Thyroid gland (tissue), 4 donors: ENCODE data around the gene FKBP5. TPM values are rescaled to one million over a fixed set of nuclear protein-coding genes. Genes with fewer than 3 reads are reported as not detected.
"Not testable (repeated sequence)": the region's sequence is repeated elsewhere in the genome, so short reads cannot be mapped to it uniquely, and the experiment has no call there.

Source experiments
- DNase-seq, 2 donors: peaks; one replicate each; pipeline ENCODE4 v3.0.0-alpha.2; 2019
- H3K27ac ChIP-seq, 3 donors: fragments of 200-600 bp; sonication (generic); 1 replicate in 2 of 3; 2 replicates in 1 of 3; pipeline ENCODE4 v1.5.1; 2016 to 2019; ENCODE audit warnings: mild to moderate bottlenecking in 1 of 3, moderate library complexity in 1 of 3
- H3K27me3 ChIP-seq: fragments of 200-600 bp; sonication (generic); one replicate; pipeline ENCODE4 v1.5.1; 2019
- H3K36me3 ChIP-seq, 2 donors: fragments of 200-600 bp; sonication (generic); one replicate each; pipeline ENCODE4 v1.5.1; 2016 to 2019
- H3K4me1 ChIP-seq, 2 donors: fragments of 200-600 bp; sonication (generic); one replicate each; pipeline ENCODE4 v1.5.1; 2017 to 2019
- H3K4me3 ChIP-seq, 3 donors: fragments of 200-600 bp; sonication (generic); replicated peaks in 1 of 3; 1 replicate in 2 of 3; 2 replicates in 1 of 3; pipeline ENCODE4 v1.5.1; 2016; ENCODE audit warnings: mild to moderate bottlenecking in 1 of 3
- H3K9me3 ChIP-seq: fragments of 200-600 bp; sonication (generic); one replicate; pipeline ENCODE4 v1.5.1; 2017
- POLR2A ChIP-seq, 2 donors: fragments of 450-650 bp; IDR thresholded peaks; one replicate each; pipeline ENCODE4 v1.6.1; 2017; ENCODE audit warnings: antibody characterized with exemption in 2 of 2, mild to moderate bottlenecking in 2 of 2, moderate library complexity in 1 of 2
- WGBS, 2 donors: methylation state at CpG; one replicate each; pipeline ENCODE4 v1.1.5; 2017; 5-methylcytosine and 5-hydroxymethylcytosine counted together
- intact Hi-C: fragments of 100-400 bp; cut with DNase I; formaldehyde crosslinking; loops from one replicate; pipeline ENCODE4 v1.15.1; 2023
- total RNA-seq, 4 donors: library from RNA; depleted of rRNA; stranded (reverse); fragments of >200 nt; gene quantifications; one replicate each; pipeline ENCODE4 v1.2.3, GENCODE V29; 2016
- TF ChIP-seq, protein P1 (sequence below), 6 experiments: fragments of 200-600 bp in 3 of 6; fragments of 450-650 bp in 3 of 6; sonication (generic) in 3 of 6; IDR thresholded peaks; one replicate each; pipeline ENCODE4 v1.5.1; 2016 to 2019; ENCODE audit warnings: antibody characterized with exemption in 6 of 6, mild to moderate bottlenecking in 2 of 6, inconsistent platforms in 1 of 6, moderate library complexity in 1 of 6

The FKBP5 gene
- total RNA-seq, 4 donors from 2014 or later, result 239 to 600 (median 253) TPM

DNA sequence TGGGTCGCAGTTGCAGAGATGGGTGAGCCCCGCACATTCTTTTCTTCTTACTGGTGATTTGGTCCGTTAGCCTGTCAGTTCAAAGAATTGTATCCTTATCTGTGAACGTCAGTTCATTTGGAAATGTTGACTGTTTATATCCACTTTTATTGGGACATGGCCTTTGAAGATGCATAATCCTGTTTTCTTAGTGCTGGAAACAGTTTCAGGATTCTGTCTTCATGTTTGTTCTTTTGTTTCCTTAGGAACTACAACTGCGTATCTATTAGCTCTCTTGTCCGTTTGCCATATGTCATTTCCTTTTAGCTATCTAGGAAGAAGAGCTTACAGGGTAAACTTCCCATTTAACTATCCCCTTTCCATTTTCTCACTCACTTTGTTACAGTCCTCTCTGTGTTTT is 141.0 kb downstream of the FKBP5 start:
- no peak for DNase-seq
- Histone ChIP-seq H3K9me3 (no peaks in the 10 kb centered on the region), H3K27ac (no peak overlapping the region), H3K4me1 (peaks cover 5 to 9% of the 10 kb centered on the region in 2 donors), H3K27me3 (no peaks in the 10 kb centered on the region), H3K4me3 (no peak overlapping the region), H3K36me3 (no peaks in the 10 kb centered on the region)
- TF ChIP-seq POLR2A (IDR thresholded peaks at IDR 0.05), result no peak
- TF ChIP-seq, protein P1, sequence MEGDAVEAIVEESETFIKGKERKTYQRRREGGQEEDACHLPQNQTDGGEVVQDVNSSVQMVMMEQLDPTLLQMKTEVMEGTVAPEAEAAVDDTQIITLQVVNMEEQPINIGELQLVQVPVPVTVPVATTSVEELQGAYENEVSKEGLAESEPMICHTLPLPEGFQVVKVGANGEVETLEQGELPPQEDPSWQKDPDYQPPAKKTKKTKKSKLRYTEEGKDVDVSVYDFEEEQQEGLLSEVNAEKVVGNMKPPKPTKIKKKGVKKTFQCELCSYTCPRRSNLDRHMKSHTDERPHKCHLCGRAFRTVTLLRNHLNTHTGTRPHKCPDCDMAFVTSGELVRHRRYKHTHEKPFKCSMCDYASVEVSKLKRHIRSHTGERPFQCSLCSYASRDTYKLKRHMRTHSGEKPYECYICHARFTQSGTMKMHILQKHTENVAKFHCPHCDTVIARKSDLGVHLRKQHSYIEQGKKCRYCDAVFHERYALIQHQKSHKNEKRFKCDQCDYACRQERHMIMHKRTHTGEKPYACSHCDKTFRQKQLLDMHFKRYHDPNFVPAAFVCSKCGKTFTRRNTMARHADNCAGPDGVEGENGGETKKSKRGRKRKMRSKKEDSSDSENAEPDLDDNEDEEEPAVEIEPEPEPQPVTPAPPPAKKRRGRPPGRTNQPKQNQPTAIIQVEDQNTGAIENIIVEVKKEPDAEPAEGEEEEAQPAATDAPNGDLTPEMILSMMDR (IDR thresholded peaks at IDR 0.05), result no peak
- 67 to 74% methylated on average over 6 of the region's 6 CpGs for WGBS, 2 donors
- intact Hi-C loops, result no loop called here

DNA sequence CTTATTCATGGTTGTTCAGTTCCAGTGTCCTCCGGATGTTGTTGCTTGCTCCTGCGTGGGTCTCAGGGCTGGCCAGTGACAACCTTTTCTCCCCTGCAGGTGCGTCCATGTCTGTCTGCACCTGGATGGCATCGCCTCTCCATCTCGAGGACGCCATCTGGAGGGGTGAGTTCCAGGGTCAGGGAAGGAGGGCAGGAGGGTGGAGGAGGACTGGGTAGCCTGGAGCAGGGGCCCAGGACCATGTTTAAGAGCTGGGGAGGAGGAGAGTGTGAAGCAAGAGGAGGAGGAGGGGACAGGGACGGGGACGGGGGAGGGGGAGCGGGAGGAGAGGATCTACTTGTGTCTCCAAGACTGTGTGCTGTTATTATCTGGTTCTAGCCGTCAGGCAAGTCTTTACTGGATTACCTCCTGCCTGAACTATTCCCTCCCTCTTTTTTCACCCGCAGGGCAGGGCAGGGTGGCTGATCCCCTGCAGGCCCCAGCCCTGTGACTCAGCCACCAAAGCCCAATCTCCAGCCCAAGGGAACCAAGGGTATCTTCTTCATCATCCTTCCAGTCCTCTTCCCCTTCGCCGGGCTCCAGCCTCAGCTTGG is 143.8 kb downstream of the FKBP5 start:
- H3K27ac ChIP-seq, result peak overlapping the region; percentile 82 to 92 (median 88)
- no peaks in the 10 kb centered on the region for H3K27me3 ChIP-seq
- peaks cover 5 to 8% of the 10 kb centered on the region in 2 donors for H3K4me1 ChIP-seq
- no peaks in the 10 kb centered on the region for H3K36me3 ChIP-seq
- H3K9me3 ChIP-seq, result no peaks in the 10 kb centered on the region
- DNase-seq, result peak in 1 of 2 donors; percentile 33
- no peak overlapping the region for H3K4me3 ChIP-seq
- TF ChIP-seq POLR2A (IDR thresholded peaks at IDR 0.05), result no peak
- TF ChIP-seq, protein P1 (IDR thresholded peaks at IDR 0.05), result no peak
- 55 to 65% methylated on average over 13 of the region's 13 CpGs for WGBS, 2 donors
- intact Hi-C loops, result no loop called here

DNA sequence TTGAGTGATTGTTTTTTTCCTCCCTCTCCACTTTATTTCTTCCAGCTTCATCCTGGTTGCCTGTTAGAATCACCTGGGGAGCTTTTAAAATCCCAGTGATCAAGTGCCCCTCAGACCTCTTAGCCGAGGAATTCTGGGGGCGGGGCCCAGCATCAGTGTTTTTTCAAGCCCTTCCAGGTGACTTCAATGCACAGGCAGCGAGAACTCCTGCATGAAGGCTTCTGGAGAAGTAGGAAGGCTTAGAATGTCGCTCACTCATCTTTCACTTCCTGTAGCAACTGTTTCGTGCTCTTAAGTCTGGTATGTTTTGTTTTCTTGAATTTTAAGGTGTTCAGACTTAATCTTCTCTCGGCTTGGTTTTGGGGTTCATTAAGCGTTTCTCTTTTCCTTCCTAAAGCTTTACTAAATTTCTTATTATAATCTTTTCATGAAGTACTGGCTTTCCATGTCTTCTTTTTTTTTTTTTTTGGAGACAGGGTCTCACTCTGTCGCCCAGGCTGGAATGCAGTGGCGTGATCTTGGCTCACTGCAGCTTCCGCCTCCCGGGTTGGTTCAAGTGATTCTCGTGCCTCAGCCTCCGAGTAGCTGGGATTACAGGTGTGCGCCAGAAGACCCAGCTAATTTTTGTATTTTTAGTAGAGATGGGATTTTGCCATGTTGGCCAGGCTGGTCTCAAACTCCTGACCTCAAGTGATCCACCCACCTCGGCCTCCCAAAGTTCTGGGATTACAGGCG is 145.1 kb downstream of the FKBP5 start:
- 27 to 39% methylated on average over 16 of the region's 16 CpGs for WGBS, 2 donors
- peak in 1 of 2 donors; percentile 82 for TF ChIP-seq POLR2A (IDR thresholded peaks at IDR 0.05)
- TF ChIP-seq, protein P1 (IDR thresholded peaks at IDR 0.05), result no peak
- Histone ChIP-seq H3K36me3 (no peaks in the 10 kb centered on the region), H3K4me3 (peak overlapping the region in 1 of 3 donors; percentile 14), H3K27ac (peak overlapping the region; percentile 82 to 92 (median 88)), H3K4me1 (peaks cover 5 to 6% of the 10 kb centered on the region in 2 donors), H3K27me3 (no peaks in the 10 kb centered on the region), H3K9me3 (no peaks in the 10 kb centered on the region)
- intact Hi-C loops, result no loop called here
- peak; percentile 92 to 93 for DNase-seq

- Histone ChIP-seq H3K4me3 (no peak overlapping the region), H3K27me3 (no peaks in the 10 kb centered on the region), H3K4me1 (peaks cover 5 to 6% of the 10 kb centered on the region in 2 donors), H3K27ac (peak overlapping the region in 2 of 3 donors; percentile 15 to 50), H3K9me3 (no peaks in the 10 kb centered on the region), H3K36me3 (no peaks in the 10 kb centered on the region)
- no peak for DNase-seq
- 94 to 96% methylated on average over 2 of the region's 2 CpGs for WGBS, 2 donors
- TF ChIP-seq, protein P1 (IDR thresholded peaks at IDR 0.05), result no peak
- no peak for TF ChIP-seq POLR2A (IDR thresholded peaks at IDR 0.05)
- intact Hi-C loops, result no loop called here
Measured at GRCh38 chr6:35541836-35542235, 146.9 kb downstream of the FKBP5 start.

- 81 to 93% methylated on average over 3 of the region's 3 CpGs for WGBS, 2 donors
- H3K36me3 ChIP-seq, result no peaks in the 10 kb centered on the region
- H3K9me3 ChIP-seq, result no peaks in the 10 kb centered on the region
- DNase-seq, result no peak
- H3K4me3 ChIP-seq, result no peak overlapping the region
- intact Hi-C loops, result no loop called here
- no peak overlapping the region for H3K27ac ChIP-seq
- no peaks in the 10 kb centered on the region for H3K27me3 ChIP-seq
- TF ChIP-seq POLR2A (IDR thresholded peaks at IDR 0.05), result no peak
- TF ChIP-seq, protein P1 (IDR thresholded peaks at IDR 0.05), result no peak
- peaks cover 0 to 5% of the 10 kb centered on the region in 2 donors for H3K4me1 ChIP-seq
Measured at GRCh38 chr6:35539223-35539622, 149.5 kb downstream of the FKBP5 start.

- H3K36me3 ChIP-seq, H3K4me1 ChIP-seq, H3K27ac ChIP-seq, intact Hi-C loops, H3K9me3 ChIP-seq, H3K27me3 ChIP-seq, DNase-seq, H3K4me3 ChIP-seq: not testable (repeated sequence)
- 81 to 84% methylated on average over 6 of the region's 6 CpGs for WGBS, 2 donors
Measured at GRCh38 chr6:35535847-35536246, 152.9 kb downstream of the FKBP5 start.
